HG02840 (cell line): ENCODE results near the gene ZNF3.

Experiments used
- ATAC-seq: cut with Tn5 transposase; IDR thresholded peaks from one replicate; pipeline ENCODE4 v1.9.1; 2021; ENCODE audit warnings: mild to moderate bottlenecking, moderate library complexity, moderate number of reproducible peaks; ENCODE audit not compliant: unreplicated experiment, low FRiP score

The ZNF3 gene

DNA sequence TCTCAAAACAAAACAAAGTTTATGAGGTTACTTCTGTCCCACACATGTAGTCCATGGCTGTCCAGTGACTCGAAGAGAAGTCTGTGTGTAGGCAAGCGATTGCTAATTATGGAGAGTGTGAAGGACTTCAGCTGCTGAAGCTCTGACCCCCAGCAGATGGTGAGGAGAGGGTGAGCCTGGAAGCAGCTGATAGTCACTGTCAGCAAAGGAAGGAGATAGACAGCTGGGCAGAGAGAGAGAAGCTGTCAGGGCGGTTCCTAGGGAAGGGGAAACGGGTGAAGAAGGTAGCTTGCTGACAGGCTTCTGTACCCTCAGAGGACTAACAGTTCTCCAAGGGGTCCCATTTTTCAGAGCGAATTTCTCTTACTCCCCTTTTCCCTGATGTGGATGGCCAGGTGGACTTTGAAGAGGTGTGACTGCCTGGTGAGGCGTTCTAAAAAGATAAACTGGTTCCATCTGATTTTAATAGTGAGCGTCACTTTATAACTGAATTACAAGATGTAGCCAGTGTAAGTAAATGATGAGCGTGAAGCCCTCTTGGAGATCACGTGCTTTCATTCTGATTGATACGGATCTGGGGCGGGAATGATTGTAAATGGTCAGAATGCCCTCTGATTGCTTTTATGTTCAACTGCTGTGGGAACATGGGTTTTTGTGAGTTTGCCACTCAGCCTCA lies 19.9 kb downstream of the ZNF3 start:
- no peak for ATAC-seq

DNA sequence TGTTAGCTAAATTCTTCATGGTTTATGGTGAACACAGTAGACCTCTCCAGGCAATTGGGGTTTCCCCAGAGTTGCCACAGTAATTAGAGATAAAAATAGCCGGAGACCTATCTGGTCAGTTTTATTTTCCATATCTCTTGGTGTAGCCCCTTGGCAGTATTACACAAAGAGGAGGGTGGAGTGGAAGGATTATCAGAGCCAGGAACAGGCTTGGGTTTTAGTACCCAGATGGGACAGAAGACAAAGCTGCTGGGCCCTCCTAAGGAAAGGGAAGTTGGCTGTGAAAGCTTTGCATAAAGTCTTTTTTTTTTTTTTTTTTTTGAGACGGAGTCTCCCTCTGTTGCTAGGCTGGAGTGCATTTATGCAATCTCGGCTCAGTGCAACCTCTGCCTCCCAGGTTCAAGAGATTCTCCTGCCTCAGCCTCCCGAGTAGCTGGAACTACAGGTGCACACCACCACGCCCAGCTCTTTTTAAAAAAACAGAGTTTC lies 22.2 kb downstream of the ZNF3 start:
- ATAC-seq: no peak

DNA sequence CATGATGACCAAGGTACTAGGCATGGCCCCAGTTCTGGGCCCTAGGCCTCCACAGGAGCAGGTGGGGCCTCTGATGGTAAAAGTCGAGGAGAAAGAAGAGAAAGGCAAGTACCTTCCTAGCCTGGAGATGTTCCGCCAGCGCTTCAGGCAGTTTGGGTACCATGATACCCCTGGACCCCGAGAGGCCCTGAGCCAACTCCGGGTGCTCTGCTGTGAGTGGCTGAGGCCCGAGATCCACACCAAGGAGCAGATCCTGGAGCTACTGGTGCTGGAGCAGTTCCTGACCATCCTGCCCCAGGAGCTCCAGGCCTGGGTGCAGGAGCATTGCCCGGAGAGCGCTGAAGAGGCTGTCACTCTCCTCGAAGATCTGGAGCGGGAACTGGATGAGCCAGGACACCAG lies 24.5 kb downstream of the ZNF3 start:
- no peak for ATAC-seq

GRCh38 chr7:100053215-100053614 lies 28.3 kb downstream of the ZNF3 start:
- ATAC-seq: no peak

DNA sequence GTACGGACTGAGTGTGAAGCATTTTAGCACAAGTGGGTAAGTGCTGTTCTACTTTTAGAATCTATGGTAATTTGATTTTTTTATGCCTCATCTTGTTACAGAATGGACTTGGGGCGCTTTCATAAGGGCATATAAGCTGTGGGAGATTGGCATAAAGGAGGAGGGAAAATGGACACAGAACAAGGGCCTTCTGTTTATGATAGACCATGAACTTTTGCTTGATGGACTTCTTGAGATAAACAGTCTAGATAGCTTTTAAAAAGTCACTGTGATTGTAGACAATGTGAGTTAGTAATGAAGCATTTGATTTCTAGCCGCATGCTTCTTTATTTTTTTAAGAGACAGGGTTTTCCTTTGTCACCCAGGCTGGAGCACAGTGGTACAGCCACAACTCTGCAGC lies 29.9 kb downstream of the ZNF3 start:
- ATAC-seq: no peak

DNA sequence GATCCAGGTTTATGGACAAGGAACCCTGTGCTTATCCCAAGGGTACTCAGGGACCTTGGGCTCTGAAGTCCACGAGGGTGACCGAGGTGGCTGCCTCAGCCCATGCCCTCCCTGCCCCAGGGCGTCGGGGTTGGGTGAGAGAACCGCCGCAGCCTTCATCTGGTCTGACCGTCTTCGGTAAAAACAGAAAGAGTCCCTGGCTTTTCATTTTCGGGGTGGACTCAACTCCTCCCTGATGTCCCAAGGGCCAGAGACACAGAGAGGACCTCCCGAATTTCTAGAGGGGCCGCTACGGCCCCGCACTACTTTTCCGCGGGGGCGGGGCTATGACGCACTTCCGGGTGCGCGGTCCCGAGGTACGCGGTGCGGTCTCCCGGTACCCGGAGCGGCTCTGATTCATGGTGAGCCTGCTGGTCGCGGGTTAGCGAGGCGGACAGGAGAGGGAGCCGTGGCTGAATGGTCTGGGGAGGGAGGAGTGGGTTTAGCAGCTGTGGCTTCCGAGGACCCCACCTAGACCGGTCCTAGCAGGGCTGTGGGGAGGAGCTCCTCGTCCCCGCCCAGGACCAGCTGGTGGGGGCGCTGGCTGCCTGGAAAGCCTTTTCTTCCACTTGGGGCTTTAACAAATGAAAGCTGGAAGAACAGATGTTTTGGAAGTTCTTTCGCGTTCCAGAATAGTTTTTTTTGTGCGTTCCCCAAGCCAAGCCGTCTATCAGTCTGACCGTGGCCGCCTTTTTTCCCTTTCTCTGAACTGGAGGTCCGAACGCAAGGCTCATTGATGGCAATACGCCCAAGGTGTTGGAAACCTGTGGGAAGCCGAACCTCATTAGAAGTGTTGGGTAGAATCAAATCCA lies 31.9 kb downstream of the ZNF3 start, which contains the start of gene ZSCAN21:
Gene ZSCAN21 (plus strand): TSS at position 334 of the 851 bp plus-strand sequence. CDS start 7,233 bp downstream, outside the sequence.
- peak; percentile 87 for ATAC-seq

DNA sequence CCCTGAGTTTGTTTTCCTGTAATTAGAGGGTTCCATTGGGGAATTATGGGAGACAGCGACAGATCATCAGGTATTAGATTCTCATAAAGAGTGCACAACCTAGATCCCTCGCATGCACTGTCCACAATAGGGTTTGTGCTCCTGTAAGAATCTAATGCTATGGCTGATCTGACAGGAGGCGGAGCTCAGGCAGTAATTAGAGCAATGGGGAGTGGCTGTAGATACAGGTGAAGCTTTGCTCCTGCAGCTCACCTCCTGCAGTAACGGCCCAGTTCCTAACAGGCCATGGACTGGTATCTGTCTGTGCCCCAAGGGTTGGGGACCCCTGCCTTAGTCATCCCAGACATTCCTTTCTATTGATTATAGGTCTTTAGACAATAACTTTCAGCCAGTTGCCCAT lies 32.8 kb downstream of the ZNF3 start:
- no peak for ATAC-seq

DNA sequence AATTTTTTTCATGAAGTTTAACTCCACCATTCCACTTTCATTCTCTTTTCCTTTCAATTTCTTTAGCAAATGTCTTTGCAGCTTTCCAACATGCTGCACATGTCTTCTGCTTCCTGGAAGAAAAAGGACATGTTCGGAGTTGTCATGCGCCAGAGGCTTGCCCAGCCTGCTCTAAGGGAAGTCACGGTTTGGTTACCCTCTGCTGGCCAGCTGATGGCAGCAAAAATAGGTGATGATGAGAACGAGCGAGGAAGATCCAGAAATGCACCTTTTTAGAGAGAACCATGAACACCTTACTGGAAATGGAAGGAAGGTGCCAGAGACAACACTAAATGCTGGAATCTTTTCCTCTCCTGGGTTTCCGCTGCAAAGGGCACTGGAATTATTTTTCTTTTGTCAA lies 36.8 kb downstream of the ZNF3 start:
- ATAC-seq: no peak

- no peak for ATAC-seq
Measured at GRCh38 chr7:100040575-100040974, 40.9 kb downstream of the ZNF3 start.

GRCh38 chr7:100038326-100038725 lies 43.2 kb downstream of the ZNF3 start:
- no peak for ATAC-seq

DNA sequence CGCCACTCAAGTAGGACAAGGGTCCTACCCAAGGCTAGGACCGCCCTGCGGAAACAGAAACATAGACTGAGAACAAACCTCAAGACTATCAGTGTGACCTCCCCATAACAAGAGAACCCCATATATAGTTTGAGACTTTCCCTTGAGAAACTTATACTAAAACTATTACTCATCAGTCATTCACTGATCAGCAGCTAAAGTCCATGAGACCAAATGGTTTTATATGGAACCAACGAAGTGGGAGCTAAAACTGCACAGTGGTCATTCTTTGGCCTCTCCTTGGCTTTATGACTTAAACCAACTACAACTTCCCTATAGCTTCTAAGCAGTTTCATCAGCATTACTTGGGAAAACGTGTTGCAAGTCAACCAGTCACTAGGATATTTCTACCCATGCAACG lies 45.6 kb downstream of the ZNF3 start:
- ATAC-seq: no peak

DNA sequence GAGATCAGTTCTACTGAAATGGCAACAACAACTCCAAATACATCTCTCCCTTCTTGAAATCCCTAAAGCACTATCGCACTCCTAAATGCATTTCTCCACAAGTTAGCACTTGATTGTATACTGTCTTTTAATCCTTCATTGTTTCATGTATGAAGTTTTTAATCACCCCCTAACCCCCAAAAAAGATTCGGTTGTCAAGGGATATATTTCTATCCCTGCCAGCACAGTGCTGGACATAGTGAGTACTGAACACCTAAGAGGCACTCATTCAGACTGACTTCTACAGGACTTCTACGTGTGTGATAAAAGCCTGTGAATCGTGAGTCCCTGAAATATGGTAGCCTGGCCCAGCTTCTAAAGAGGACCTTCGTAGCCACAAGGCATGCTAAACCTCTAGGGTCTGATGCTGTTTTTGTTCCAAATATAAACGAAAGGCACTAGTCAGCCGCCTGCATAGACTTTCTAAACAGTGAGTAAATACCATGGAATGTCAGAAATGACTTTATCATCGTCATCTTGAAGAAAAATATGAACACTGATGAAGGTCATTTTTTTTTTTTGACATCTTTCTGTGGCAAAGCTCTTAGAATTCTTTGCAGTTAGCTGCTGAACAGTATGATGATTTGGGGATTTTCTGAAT lies 46.5 kb downstream of the ZNF3 start:
- no peak for ATAC-seq

GRCh38 chr7:100033526-100033925 lies 48.0 kb downstream of the ZNF3 start:
- ATAC-seq: no peak

- no peak for ATAC-seq
Measured at GRCh38 chr7:100029596-100029995, 51.9 kb downstream of the ZNF3 start.

DNA sequence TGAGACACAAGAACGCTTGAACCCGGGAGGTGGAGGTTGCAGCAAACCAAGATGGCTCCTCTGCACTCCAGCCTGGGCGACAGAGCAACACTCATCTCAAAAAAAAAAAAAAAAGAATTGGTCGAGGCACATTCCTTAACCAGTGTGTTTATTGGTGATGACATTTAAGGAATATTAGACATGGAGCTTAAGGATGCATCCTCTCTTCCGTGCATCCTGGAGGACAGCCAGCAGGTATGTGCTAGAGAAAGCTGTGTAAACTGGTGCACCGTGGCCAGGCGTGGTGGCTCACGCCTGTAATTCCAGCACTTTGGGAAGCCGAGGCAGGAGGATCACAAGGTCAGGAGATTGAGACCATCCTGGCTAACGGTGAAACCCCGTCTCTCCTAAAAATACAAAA lies 54.3 kb downstream of the ZNF3 start:
- ATAC-seq: no peak

GRCh38 chr7:100024020-100024619 lies 57.4 kb downstream of the ZNF3 start:
- ATAC-seq: no peak

GRCh38 chr7:100023526-100023925 lies 58.0 kb downstream of the ZNF3 start:
- no peak for ATAC-seq

GRCh38 chr7:100022621-100023020 lies 58.9 kb downstream of the ZNF3 start:
- no peak for ATAC-seq

- ATAC-seq: no peak
Measured at GRCh38 chr7:100021297-100021696, 60.2 kb downstream of the ZNF3 start.
